Natural killer cell (primary cell): ENCODE measurements around the gene LGALS3BP. TPM values are rescaled to one million over a fixed set of nuclear protein-coding genes. Genes with fewer than 3 reads are reported as not detected.

Experiments used
- ATAC-seq, 3 donors: fragments of 150-1000 bp in 2 of 3; fragments of 200-7000 bp in 1 of 3; cut with Tn5 transposase; 1 replicate in 1 of 3; 2 replicates in 2 of 3; pipeline ENCODE4 v1.10.0; 2021; ENCODE audit warnings: mild to moderate bottlenecking in 2 of 3, moderate library complexity in 2 of 3
- DNase-seq, 2 donors: peaks; one replicate each; pipeline versions ENCODE4 v3.0.0 to v3.0.0-alpha.2; 2013 to 2021; ENCODE audit warnings: mixed read lengths in 1 of 2
- H3K27ac ChIP-seq: one replicate; pipeline ENCODE4 v1.5.1; 2013; ENCODE audit warnings: mild to moderate bottlenecking, low read length
- H3K27me3 ChIP-seq: one replicate; pipeline ENCODE4 v1.6.1; 2013; ENCODE audit warnings: low read length; ENCODE audit not compliant: control insufficient read depth, insufficient read depth
- H3K36me3 ChIP-seq: one replicate; pipeline ENCODE4 v1.6.1; 2013; ENCODE audit warnings: low read length; ENCODE audit not compliant: control insufficient read depth, insufficient read depth
- H3K4me1 ChIP-seq: one replicate; pipeline ENCODE4 v1.6.1; 2013; ENCODE audit warnings: low read length; ENCODE audit not compliant: control insufficient read depth, insufficient read depth
- H3K4me3 ChIP-seq: one replicate; pipeline ENCODE4 v1.5.1; 2013; ENCODE audit warnings: low read length
- H3K9me3 ChIP-seq: one replicate; pipeline ENCODE4 v1.6.1; 2013; ENCODE audit warnings: low read length; ENCODE audit not compliant: control insufficient read depth, insufficient read depth
- H3K27ac Mint-ChIP-seq, 2 donors: one replicate each; pipeline ENCODE4 v1.8.0; 2022; ENCODE audit warnings: mild to moderate bottlenecking in 2 of 2, mixed read lengths in 2 of 2, moderate library complexity in 1 of 2
- H3K27me3 Mint-ChIP-seq, 2 donors: one replicate each; pipeline ENCODE4 v1.8.0; 2022; ENCODE audit warnings: low read depth in 2 of 2, mixed read lengths in 2 of 2
- H3K36me3 Mint-ChIP-seq: one replicate; pipeline ENCODE4 v1.8.0; 2022; ENCODE audit warnings: mixed read lengths
- H3K4me1 Mint-ChIP-seq, 2 donors: one replicate each; pipeline ENCODE4 v1.8.0; 2022; ENCODE audit warnings: mixed read lengths in 2 of 2
- H3K4me3 Mint-ChIP-seq: one replicate; pipeline ENCODE4 v1.8.0; 2022; ENCODE audit warnings: mild to moderate bottlenecking, moderate library complexity, mixed read lengths
- H3K9me3 Mint-ChIP-seq, 2 donors: one replicate each; pipeline ENCODE4 v1.8.0; 2022; ENCODE audit warnings: mixed read lengths in 2 of 2
- CTCF ChIP-seq: fragments of 200-600 bp; IDR thresholded peaks from one replicate; pipeline ENCODE4 v1.8.0; 2022; ENCODE audit warnings: antibody characterized with exemption
- WGBS: methylation state at CpG from one replicate; pipeline ENCODE4 v1.1.7; 2013; ENCODE audit warnings: missing lambda C conversion rate; ENCODE audit not compliant: insufficient coverage; 5-methylcytosine and 5-hydroxymethylcytosine counted together
- intact Hi-C: fragments of 100-400 bp; cut with micrococcal nuclease; formaldehyde crosslinking; loops from one replicate; pipeline ENCODE4 v1.14.2; 2022
- total RNA-seq, 4 donors: library from RNA; stranded (reverse); fragments of 120-200 nt in 1 of 4; gene quantifications; one replicate each; pipeline versions ENCODE4 v1.2.3 to v1.2.4, GENCODE V29; 2013 to 2022

Gene LGALS3BP
- total RNA-seq, 3 donors from 2014 or later (not counting 1 experiment from before 2014, with no cell fraction given), result 4.2 to 8.8 (median 4.2) TPM

DNA sequence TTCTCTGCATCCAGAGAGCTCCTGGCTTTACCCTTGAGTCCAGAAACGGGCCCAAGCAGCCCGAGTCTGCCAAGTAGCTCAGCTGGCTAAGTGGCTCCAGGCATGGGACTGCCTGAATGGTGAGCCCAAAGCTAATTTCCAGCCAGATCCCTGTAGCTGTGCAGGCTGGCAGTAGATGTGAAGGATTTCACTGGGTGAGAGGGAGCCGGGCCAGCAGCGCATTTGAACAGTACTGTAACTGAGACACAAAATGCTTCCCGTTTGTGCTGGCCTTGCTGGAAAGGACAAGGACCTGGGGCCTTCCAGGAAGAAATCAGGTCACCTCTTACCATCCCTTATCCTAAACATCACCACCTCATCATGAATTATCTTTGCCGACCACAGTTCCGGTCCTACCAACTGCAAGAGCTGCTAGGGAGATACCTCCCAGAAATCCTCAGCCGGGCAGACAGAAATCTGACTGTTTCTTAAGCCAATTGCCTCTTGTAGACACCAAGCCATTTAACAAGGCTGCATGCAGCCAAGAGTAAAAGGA is 58.2 kb downstream of the LGALS3BP start:
- no peak for TF ChIP-seq CTCF
- H3K9me3 Mint-ChIP-seq, result no peaks in the 10 kb centered on the region
- no peak overlapping the region for H3K27ac ChIP-seq
- peaks cover 44% of the 10 kb centered on the region for H3K4me1 ChIP-seq
- H3K4me3 Mint-ChIP-seq, result no peak overlapping the region
- no peaks in the 10 kb centered on the region for H3K9me3 ChIP-seq
- no peak for ATAC-seq
- H3K27me3 Mint-ChIP-seq, result peaks cover 13 to 31% of the 10 kb centered on the region in 2 donors
- H3K27me3 ChIP-seq, result peaks cover 11% of the 10 kb centered on the region
- WGBS, result 89% methylated on average over 8 of the region's 8 CpGs
- intact Hi-C loops, result no loop called here
- no peak for DNase-seq
- peaks cover 4 to 22% of the 10 kb centered on the region in 2 donors for H3K4me1 Mint-ChIP-seq
- H3K36me3 Mint-ChIP-seq, result no peaks in the 10 kb centered on the region
- no peak overlapping the region for H3K4me3 ChIP-seq
- no peak overlapping the region for H3K27ac Mint-ChIP-seq
- no peaks in the 10 kb centered on the region for H3K36me3 ChIP-seq

Other genes starting within 250 kb of the LGALS3BP start
- 100 to 1,000 TPM; 437 to 514 (median 457) TPM for gene CYTH1, start 197.7 kb downstream of the LGALS3BP start, total RNA-seq
- 100 to 1,000 TPM; 241 to 304 (median 270) TPM for gene USP36, start 139.1 kb downstream of the LGALS3BP start, total RNA-seq
- 1 to 10 TPM in 2 of 3 donors, under 1 TPM in 1; 0.52 to 2.7 (median 2.1) TPM for gene CEP295NL, start 76.7 kb downstream of the LGALS3BP start, total RNA-seq
- 1 to 10 TPM; 3.6 to 8.2 (median 7.1) TPM for gene TIMP2, start 54.5 kb downstream of the LGALS3BP start, total RNA-seq
- gene CANT1, start 29.8 kb upstream of the LGALS3BP start, total RNA-seq, result 10 to 100 TPM; 40.0 to 58.8 (median 53.4) TPM
- gene C1QTNF1, start 44.2 kb upstream of the LGALS3BP start, total RNA-seq, result under 1 TPM in 2 of 3 donors, not detected in 1; 0.20 to 0.28 TPM
- gene ENGASE, start 94.9 kb upstream of the LGALS3BP start, total RNA-seq, result 10 to 100 TPM; 56.0 to 86.4 (median 56.9) TPM